ENCODE results near the gene PLEKHA6.

PLEKHA6 gene

DNA sequence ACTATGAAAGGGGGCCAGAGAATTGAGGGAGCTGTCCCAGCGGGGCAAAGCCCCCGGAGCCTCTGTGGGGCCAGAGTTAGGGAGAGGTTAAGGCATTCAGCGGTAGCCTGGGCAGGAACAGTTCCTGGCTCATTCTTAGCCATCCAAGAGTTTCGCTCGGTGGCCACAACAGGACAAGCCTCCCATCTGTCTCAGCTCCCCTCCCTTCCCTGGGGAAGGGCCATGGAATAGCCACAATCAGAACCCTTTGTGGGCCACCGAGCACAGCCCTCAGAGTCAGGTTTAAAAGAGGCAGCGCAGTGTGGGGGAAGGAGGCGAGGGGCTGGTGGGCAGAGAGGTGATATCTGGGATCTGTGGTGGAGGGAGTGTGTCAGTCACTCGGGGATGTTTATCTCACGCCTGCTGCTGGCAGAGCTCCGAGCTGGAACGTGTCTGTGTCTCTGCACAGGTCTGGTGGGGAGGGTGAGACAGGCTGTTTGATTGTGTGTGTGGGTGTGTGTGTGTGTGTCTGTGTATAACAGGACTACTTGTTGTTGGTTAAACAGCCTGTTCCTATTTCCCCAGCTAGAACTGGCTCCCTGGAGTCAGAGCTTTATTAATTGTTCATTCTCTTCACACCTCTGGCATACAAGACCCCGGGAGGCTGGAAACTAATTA lies 96.3 kb downstream of the PLEKHA6 start:
- DNase-seq (ENCODE audit: low read depth in 2 of 2) = no peak

DNA sequence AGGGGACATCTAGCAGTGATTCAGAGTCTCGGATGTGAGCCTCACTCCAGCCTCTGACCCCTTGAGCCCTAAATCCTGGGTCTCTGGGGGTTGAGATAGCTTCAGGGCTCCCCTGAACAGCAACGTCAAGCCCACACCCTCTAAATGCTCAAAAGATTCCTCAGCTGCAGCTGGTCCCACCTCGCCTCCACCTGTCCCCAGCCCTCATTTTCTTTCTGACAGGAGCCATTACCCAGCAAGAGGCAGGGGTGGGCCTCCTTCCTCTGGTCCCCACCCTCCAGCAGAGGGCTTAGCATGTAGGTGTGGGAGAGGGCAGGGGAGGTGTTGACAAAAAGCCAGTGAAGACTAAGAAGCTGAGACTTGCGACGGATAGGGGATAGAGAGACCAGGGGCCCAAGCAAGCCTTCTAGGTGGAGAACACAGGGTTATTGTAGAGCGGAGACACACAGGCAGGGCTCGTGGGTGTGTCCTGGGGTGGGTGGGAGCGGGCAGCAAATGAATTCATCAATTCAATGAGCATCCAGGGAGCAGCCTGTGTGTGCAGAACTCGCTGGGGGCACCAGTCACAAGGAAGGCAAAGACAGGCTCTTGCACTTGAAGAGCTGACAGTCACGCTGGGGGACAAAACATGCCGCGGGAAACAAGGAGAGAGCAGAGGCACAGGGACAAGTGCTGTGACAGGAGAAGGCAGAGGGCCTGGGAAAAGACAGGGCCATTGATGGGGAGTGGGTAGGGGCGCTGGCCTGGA lies 97.0 kb downstream of the PLEKHA6 start:
- no peak for DNase-seq (ENCODE audit: low read depth in 2 of 2)

DNA sequence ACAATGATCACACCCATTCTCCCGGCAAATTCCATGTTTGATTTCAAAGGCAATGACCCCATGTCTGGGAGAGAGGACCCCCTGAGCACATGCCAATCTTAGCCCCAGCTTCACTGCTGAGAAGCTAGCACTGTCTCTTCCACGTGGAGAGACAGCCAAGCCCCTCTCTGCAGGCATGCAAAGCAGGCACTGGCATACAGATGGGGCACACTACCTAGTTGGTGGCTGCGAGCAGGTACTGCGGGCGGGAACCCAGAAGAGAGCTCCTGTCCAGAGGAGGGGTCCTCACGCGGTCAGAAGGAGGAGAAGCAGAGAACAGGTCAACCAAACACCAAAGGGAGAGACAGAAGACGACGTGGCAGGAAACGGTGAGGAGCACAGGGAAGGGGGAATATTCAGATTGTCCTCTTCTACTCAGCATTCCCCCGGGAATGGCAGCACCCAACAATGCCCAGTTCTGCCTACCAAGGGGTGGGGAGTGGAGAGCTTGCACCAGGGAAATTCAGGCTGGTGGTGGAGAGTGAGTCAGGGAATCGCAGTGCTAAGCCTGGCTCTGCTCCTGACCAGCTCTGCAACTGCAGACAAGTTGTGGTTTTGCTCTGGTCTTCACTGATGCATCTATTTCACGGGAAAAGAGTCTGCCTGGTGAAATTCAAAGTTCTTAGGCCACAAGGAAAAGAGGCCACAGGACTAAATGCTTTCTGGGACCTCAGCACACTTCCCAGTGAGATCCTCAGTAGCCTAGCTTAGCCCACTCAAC lies 97.8 kb downstream of the PLEKHA6 start:
- no peak for DNase-seq (ENCODE audit: low read depth in 2 of 2)

DNA sequence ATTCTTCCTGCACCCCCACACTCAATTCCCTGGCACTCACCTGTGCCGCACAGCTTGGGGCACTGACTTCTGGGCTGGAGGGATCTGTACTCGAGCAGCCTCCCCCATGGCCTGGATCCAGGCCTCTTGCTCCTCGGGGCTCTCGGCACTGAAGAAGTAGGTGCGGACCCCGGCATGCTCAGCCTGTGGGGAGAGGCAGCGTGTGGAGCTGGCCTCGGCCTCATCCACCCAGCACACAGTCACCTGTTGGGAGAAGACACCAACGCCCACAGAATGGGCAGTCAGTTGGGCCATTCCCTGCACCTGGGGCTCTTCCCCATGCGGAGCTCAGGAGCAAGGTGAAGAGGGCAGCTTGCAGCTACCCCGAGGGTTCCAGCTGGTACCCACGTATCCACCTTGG lies 98.5 kb downstream of the PLEKHA6 start:
- DNase-seq (ENCODE audit: low read depth in 2 of 2) = no peak

DNA sequence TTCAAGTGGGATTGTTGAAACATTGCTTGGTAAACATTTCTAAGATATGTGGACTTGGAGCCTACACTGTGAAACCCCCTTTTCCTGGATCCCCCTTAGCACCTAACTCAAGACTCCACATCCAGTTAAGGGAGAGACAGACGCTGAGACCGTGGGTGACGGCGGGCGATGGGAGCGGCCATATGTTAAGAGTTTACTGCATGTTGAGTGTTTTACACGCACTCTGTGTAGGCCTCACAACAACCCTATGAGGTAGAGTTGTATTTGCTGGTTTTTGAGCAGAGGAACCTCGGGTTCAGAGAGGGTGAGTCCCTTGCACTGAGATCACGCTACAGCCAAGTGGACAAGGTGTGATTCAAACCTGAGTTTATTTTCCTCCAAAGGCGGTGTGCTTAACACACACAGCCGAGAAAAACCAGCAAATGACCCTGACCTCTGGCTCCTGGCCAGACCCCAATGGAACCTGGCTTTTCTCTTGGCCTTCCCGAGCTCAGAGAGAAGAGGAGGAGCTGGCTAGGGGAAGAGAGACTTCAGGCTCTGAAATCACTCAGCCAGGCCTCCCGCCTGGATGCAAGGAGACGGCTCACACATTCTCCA lies 99.0 kb downstream of the PLEKHA6 start:
- DNase-seq (ENCODE audit: low read depth in 2 of 2) = no peak

DNA sequence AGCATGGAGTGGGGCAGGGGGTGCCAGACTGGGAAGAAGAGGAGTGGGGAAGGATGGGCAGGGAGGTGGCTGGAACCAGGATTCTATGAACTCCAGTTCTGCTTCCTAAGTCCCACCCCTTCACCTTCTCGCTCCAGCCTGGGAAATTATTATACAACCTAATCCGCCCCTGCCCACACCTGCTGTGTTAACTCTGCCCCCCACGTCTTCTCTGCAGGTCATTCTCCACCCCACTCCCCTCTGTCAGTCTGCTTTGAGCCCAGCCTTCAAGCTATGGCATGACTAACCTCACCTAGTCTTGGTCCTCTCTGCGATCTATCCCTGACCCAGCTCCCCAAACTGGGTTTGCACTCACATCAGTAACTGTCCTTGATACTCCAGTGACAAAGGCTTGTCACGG lies 99.9 kb downstream of the PLEKHA6 start:
- DNase-seq (ENCODE audit: low read depth in 2 of 2) = no peak

DNA sequence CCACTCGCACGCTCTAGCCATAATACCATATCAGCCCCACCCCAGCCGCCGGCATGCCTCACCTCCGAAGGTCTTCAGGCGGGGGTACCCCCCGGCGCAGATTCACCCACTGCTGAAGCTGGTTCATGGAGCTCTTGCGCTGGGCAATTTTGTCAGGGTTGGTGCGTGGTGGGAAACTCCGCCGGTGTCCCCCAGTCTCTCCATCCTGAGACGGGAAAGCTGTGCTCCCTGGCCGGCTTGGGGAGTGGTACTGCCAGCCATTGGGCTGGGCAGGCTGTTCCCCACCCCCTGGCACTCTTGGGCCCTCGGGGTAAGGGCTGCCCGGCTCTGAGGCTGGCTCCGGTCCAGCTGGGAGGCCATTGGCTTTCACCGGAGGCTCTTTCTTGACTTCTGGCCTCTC lies 100.5 kb downstream of the PLEKHA6 start:
- DNase-seq (ENCODE audit: low read depth in 2 of 2) = no peak

DNA sequence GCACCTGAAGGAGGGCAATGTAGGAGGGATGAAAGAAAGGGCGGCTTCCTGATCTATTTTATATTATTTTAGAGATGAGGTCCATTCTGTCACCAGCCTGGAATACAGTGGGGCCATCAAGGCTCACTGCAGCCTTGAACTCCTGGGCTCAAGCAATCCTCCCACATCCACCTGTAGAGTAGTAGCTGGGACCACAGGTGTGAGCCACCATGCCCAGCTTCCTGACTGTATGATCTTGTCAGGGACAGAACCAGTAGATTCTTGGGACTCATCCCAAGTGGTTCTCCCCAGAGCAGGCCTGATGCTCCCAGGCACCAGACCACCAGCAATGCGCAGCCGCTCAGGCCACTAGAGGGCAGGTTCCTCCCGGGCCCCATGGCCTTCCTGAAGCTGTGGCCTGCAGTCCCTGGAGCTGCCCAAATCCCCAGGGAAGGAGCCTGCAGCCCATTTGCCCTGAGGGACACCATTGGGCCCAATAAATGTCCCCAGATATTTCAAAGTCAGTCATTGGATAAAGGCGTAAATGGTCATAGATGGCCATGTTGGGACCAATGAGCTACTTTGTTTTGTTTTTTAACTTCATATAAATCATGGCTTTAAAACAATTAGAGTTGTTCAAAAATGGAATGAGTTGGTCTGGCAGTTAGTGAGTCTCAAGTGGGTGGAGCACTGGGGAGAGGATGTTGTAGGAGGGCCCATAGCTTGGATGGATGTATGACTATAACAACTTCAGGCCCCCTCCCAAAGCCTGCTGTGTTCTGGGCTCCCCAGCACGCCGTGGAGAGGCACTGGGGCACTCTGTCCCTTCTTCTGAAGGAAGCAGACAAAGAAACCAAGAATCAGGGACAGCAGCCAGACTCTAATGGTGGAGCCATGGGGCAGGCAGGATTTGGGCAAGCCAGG lies 101.3 kb downstream of the PLEKHA6 start:
- DNase-seq (ENCODE audit: low read depth in 2 of 2) = peak; percentile 6 to 25

DNA sequence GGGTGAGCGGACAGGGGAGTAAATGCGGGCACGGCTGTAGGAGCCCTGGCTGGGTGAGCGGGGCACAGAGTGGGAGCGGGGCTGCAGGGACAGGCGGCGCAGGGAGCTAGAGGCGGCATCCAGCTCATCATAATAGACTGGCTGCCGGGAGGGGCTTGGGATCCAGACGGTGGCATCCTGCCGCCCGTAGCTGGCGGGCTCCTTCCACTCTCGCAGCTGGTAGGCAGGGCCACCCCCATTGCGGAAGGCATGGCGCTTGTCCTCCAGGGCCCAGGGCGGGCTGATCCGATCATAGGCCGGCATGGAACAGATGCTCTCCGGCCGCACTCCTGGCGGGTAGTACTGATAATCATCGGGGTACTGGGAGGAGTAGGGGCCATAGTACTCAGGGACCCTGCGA lies 102.3 kb downstream of the PLEKHA6 start:
- no peak for DNase-seq (ENCODE audit: low read depth in 2 of 2)

DNA sequence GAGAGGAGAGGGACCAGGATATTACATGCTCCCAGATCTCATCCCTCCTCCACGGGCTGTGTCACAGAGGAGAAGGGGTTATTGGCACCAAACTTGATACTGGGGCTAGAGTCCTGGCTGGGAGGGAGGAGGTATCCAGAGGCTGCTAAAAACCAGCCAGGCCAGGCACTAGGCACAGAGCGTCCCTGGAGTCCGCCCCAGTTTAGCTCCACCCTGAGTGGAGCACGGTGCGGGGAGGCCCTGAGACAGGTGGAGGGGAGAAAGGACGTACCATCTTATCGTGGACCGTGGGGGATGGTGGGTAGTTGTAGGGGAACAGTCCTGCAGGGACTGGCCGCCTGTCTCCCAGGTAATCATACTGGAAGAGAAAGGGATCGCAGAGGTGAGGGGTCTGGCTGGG lies 103.2 kb downstream of the PLEKHA6 start:
- no peak for DNase-seq (ENCODE audit: low read depth in 2 of 2)

DNA sequence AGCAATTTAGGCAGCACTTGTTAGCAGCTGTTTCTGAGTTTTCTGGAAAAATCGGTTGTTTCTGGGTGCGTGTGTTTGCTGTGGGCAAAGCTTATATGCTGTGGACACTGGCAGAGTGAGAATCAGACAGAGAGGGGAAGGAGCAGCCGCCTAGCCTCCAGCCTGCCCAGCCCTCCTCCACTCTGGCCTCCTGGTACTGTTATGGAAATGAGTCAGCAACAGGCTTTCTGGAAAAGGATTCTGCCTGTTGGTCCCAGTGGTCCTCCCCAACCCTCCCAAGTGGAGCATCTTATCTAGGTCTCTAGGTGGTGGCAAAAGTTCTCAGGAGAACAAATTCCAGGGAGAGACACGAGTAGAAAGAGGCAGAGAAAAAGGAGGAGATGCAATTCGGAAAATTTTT lies 103.8 kb downstream of the PLEKHA6 start:
- no peak for DNase-seq (ENCODE audit: low read depth in 2 of 2)

DNA sequence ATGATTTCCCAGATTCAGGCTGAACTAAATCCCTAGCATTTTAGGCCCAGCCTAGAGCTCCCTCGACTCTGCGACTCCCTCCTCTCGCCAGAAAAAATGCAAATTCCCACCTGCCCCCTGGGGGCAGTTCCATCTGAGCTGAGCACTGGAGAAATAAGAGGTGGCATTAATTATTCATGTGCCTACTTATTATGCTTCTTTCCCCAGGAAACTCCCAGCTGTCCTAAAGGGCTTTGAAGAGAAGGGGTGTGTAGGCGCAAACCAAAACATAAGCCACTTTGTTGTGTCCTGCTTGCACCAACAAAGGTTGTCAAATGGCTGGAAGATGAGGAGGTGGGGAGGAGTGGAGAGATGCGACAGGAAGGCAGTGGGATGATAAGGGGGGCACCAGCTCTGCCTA lies 104.5 kb downstream of the PLEKHA6 start:
- DNase-seq (ENCODE audit: low read depth in 2 of 2) = no peak

DNA sequence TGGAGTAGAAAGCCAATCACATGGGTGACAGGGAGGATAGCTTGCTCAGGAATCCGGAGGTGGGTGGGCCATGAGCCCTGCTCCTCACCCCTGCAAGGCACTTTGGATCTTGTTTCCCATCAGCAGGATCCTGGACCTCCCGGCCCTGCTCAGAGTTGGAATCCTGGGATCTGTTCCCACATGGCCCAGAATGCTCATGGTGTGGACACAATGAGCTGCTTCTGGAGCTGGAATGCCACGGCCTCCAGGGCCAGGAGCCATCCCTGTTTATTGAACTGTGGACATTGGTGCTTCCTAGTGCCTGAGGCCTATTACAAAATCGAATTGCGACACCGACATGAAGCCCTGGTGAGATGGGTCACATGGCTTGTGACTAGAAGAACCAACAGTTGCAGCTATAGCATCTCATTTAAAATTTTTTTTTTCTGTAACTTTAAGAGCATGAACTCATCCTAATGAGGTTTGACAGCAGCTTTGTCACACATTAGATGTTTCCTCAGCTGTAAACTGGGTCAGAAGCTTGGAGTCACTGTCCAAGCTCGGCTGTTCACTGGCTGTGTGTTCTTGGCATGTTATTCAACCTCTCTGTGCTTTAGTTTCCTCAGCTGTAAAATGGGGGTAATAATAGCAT lies 105.6 kb downstream of the PLEKHA6 start:
- DNase-seq (ENCODE audit: low read depth in 2 of 2) = no peak

DNA sequence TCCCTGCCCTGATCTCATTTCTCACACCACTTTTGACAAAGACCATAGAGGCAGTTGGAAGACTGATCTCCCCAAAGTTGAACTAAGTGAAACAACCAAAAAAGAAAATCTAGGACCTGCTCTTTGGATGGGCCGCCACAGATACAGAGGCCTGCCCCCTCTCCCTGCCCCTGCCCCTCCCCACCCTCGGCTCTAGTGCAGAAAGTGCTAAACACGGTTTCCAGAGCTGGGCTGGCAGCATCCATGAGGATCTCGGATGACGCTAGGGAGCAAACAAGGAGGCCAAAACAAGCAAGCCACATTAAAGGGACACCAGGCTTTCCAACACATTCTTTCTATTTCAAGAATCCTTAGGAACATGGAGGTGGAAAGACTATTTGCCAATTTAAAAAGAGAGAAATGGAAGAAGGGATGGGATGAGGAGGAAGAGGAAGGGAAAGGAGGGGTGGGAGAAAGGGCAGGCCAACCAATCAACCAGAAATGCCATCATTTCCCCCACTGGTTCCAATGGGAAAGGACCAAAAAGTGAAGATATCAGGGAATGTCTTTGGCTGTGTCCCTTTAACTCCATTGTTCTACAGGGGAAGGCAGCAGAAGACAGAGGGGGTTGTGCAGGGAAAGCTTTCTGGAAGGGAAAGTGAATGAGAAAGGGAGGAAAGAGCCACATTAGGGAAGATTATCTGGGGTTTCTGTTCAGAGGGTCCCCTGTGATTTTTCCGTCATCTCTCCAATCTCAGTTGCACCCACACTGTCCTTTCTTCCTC lies 107.6 kb downstream of the PLEKHA6 start:
- DNase-seq (ENCODE audit: low read depth in 2 of 2) = no peak

DNA sequence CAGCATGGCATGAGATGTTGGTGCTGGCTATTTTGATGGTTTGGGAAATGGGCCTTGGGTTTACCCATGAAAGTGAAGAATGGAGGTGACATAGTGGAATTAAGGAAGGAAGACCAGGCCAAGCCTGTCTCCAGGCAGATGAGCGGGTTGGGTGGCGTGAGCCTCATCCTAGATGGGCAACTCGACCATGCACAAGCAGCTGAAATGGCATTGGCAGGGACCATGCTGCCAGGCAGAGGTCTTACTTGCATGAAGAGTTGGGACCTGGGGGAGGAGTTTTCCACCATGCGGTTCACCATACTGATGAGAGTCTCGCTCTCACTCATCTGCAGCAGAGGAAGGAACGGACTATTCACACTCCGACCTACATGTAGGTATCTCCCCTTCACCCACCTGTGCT lies 108.4 kb downstream of the PLEKHA6 start:
- no peak for DNase-seq (ENCODE audit: low read depth in 2 of 2)

DNA sequence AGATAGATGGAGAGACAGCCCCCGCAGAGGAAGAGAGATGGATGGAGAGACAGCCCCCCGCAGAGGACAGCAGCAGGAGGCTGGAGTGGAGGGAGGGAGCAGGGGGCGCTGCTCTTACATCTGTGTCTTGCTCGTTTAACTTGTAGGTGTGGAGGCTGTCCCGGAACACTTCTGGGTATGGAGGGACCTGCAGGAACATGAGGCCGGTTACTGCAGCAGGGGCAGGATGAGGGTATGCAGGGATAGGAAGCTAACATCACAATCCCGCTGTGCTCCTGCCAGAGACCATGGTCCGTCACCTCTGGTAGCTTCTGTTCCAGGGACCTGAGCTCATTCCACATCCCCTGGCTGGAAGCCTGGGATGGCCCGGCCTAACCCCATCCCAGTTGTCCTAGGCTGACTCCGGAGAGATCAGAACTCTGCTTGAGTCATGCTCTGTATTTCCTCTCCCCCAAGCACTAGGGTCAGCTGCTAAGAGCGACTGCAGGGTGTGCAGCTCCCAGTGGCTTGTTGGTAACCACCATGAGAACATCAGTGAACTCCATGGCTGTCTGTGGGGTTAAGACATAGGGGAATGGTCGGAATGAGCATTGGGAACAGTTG lies 109.2 kb downstream of the PLEKHA6 start:
- no peak for DNase-seq (ENCODE audit: low read depth in 2 of 2)

DNA sequence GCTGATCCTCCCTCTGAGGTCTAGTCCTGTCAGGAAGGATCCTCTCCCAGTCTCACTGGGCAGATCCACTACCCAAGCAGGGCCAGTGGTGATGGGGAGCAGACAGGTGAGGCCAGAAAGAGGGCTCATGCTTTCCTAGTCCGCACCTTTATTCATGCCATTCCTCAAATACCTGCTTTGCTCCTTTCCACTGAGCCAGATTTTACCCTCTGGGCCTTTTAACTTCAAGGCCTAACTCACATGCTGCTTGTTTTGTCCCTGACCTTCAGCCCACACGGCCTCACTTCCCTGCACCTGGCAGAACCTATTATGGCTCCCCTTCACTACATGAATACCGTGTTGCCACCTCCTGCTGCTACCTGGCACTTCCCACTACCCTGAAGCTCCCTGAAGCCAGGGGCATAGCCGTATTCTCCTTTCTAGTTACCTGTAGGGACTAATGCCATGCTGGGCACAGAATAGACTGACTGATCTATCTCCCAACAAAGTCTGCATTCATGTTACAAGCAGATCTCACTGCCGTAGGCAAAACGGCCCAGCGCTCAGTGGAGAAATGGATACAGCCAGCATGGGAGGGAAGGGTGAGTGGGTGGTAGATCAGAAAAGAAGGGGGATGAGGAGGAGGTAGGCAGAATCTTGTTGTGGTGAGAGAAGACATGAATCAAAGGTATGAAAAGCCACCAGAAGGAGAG lies 109.8 kb downstream of the PLEKHA6 start:
- no peak for DNase-seq (ENCODE audit: low read depth in 2 of 2)

DNA sequence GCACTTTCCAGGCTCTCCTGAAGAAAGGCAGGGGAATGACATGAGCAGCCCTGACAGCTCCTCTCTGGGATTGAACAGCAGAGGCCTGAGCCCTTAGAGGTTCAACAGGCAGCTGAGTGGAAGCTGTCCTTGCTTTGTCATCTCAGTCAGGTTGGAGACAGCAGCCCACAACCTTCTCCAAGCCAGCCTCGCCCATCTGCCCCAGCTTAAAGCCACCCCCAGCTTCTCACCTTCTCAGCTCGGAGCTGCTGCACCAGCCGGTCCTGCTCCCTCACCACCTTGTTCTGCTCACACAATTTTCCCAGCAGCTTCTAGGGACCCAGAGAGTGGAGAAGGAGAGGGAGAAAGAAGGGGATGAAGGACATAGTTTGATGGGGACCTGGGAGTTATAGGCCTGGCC lies 110.8 kb downstream of the PLEKHA6 start:
- no peak for DNase-seq (ENCODE audit: low read depth in 2 of 2)

DNA sequence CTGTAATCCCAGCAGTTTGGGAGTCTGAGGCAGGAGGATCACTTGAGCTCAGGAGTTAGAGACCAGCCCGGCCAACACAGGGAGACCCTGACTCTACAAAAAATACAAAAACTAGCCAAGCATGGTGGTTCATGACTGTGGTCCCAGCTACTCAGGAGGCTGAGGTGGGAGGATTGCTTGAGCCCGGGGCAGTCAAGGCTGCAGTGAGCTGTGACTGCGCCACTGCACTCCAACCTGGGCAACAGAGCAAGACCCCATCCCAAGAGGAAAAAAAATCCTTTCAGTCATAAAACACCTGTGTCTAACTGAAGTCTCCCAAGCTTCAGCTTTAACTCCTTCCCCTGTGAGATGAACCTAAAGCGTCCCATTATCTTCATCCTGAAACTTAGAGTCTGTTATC lies 112.9 kb downstream of the PLEKHA6 start:
- no peak for DNase-seq (ENCODE audit: low read depth in 2 of 2)

Measured in activated CD4-positive, alpha-beta T cell treated with anti-CD3 and anti-CD28 coated beads for 24 hours (primary cell).